CD4-positive, alpha-beta memory T cell (primary cell): ENCODE measurements around the gene EPHA8. TPM values are rescaled to one million over a fixed set of nuclear protein-coding genes. Genes with fewer than 3 reads are reported as not detected.

ENCODE experiments used
- CTCF ChIA-PET: fragments of 350-600 bp; sonication (Branson Sonifier 250); formaldehyde crosslinking; loops from one replicate; lab custom pipeline; 2021; ENCODE audit warnings: inconsistent platforms; ENCODE audit not compliant: partially characterized antibody; lab: Charles Lee
- POLR2A ChIA-PET: fragments of 350-600 bp; sonication (Branson Sonifier 250); formaldehyde crosslinking; loops from one replicate; lab custom pipeline; 2021; ENCODE audit not compliant: partially characterized antibody; lab: Charles Lee
- DNase-seq, 5 donors: peaks; one replicate each; pipeline versions ENCODE4 v3.0.0 to v3.0.0-alpha.2; 2020 to 2022; ENCODE audit warnings: mixed read lengths in 1 of 5
- H3K27ac ChIP-seq: one replicate; pipeline ENCODE4 v1.7.0; 2013; ENCODE audit warnings: low read depth, low read length
- H3K27me3 ChIP-seq: 2 replicates; pipeline ENCODE4 v1.7.0; 2013; ENCODE audit warnings: mild to moderate bottlenecking, low read length, moderate library complexity; ENCODE audit not compliant: insufficient read depth
- H3K36me3 ChIP-seq: 2 replicates; pipeline ENCODE4 v1.7.0; 2013; ENCODE audit warnings: mild to moderate bottlenecking, low read length, moderate library complexity; ENCODE audit not compliant: insufficient read depth
- H3K4me1 ChIP-seq: 2 replicates; pipeline ENCODE4 v1.7.0; 2013; ENCODE audit warnings: mild to moderate bottlenecking, low read length, moderate library complexity; ENCODE audit not compliant: insufficient read depth
- H3K4me3 ChIP-seq, 2 donors: one replicate each; pipeline ENCODE4 v1.7.0; 2013; ENCODE audit warnings: low read length in 2 of 2, mild to moderate bottlenecking in 1 of 2
- H3K9me3 ChIP-seq, 2 donors: one replicate each; pipeline ENCODE4 v1.7.0; 2013; ENCODE audit warnings: low read length in 2 of 2, control low read depth in 1 of 2; ENCODE audit not compliant: control insufficient read depth in 1 of 2
- H3K27ac Mint-ChIP-seq, 7 donors: one replicate each; pipeline ENCODE4 v1.8.0; 2020 to 2021; ENCODE audit warnings: mixed read lengths in 7 of 7, mild to moderate bottlenecking in 6 of 7, inconsistent platforms in 3 of 7, moderate library complexity in 3 of 7
- H3K27me3 Mint-ChIP-seq, 2 donors: one replicate each; pipeline ENCODE4 v1.8.0; 2020 to 2021; ENCODE audit warnings: mixed read lengths in 2 of 2
- H3K36me3 Mint-ChIP-seq, 2 donors: one replicate each; pipeline ENCODE4 v1.8.0; 2020 to 2021; ENCODE audit warnings: mixed read lengths in 2 of 2, inconsistent platforms in 1 of 2, mild to moderate bottlenecking in 1 of 2
- H3K4me1 Mint-ChIP-seq, 4 donors: one replicate each; pipeline ENCODE4 v1.8.0; 2020 to 2021; ENCODE audit warnings: mixed read lengths in 4 of 4, mild to moderate bottlenecking in 1 of 4
- H3K4me3 Mint-ChIP-seq, 8 donors: one replicate each; pipeline ENCODE4 v1.8.0; 2020 to 2021; ENCODE audit warnings: mixed read lengths in 8 of 8, mild to moderate bottlenecking in 7 of 8, moderate library complexity in 6 of 8, inconsistent platforms in 3 of 8
- H3K9me3 Mint-ChIP-seq, 8 donors: one replicate each; pipeline ENCODE4 v1.8.0; 2020 to 2021; ENCODE audit warnings: mixed read lengths in 8 of 8, mild to moderate bottlenecking in 5 of 8, inconsistent platforms in 3 of 8, moderate library complexity in 1 of 8
- intact Hi-C: fragments of 100-400 bp; cut with micrococcal nuclease; formaldehyde crosslinking; loops from one replicate; pipeline ENCODE4 v1.15.1; 2023
- polyA plus RNA-seq, 2 donors: library from polyadenylated mRNA; unstranded; fragments of 300-500 nt; fragmentation: Illumina TruSeq; gene quantifications; one replicate each; pipeline ENCODE4 v1.2.3, GENCODE V29; 2021
- total RNA-seq, 2 experiments: library from RNA; stranded (reverse); gene quantifications; one replicate each; pipeline ENCODE4 v1.2.3, GENCODE V29; 2021

The EPHA8 gene
- total and polyA plus RNA-seq, 4 experiments from 2014 or later, result not detected

- CTCF ChIA-PET, result no interaction called here
- H3K4me3 Mint-ChIP-seq, result no peak overlapping the region
- Histone ChIP-seq H3K27ac (no peak overlapping the region), H3K36me3 (no peaks in the 10 kb centered on the region), H3K4me1 (no peaks in the 10 kb centered on the region), H3K27me3 (no peaks in the 10 kb centered on the region), H3K4me3 (no peak overlapping the region), H3K9me3 (no peaks in the 10 kb centered on the region)
- intact Hi-C loops, result no loop called here
- no peak overlapping the region for H3K27ac Mint-ChIP-seq
- H3K27me3 Mint-ChIP-seq, result peaks cover 8 to 12% of the 10 kb centered on the region in 2 donors
- no peaks in the 10 kb centered on the region for H3K4me1 Mint-ChIP-seq
- DNase-seq, result no peak
- H3K36me3 Mint-ChIP-seq, result no peaks in the 10 kb centered on the region
- POLR2A ChIA-PET, result no interaction called here
- peaks cover 0 to 3% (median 0%) of the 10 kb centered on the region in 8 donors for H3K9me3 Mint-ChIP-seq
Observed at GRCh38 chr1:22586356-22587130, 23.3 kb downstream of the EPHA8 start.

GRCh38 chr1:22587247-22587646, 24.0 kb downstream of the EPHA8 start:
- intact Hi-C loops, result no loop called here

GRCh38 chr1:22588899-22589422, 25.7 kb downstream of the EPHA8 start:
- POLR2A ChIA-PET, result no interaction called here
- Histone ChIP-seq H3K27ac (no peak overlapping the region), H3K9me3 (no peaks in the 10 kb centered on the region), H3K4me3 (no peak overlapping the region), H3K27me3 (no peaks in the 10 kb centered on the region), H3K4me1 (no peaks in the 10 kb centered on the region), H3K36me3 (no peaks in the 10 kb centered on the region)
- no peaks in the 10 kb centered on the region for H3K36me3 Mint-ChIP-seq
- peaks cover 11 to 19% of the 10 kb centered on the region in 2 donors for H3K27me3 Mint-ChIP-seq
- no peak overlapping the region for H3K4me3 Mint-ChIP-seq
- no peak overlapping the region for H3K27ac Mint-ChIP-seq
- intact Hi-C loops, result no loop called here
- CTCF ChIA-PET, result no interaction called here
- DNase-seq, result no peak
- H3K4me1 Mint-ChIP-seq, result no peaks in the 10 kb centered on the region
- peaks cover 0 to 3% (median 0%) of the 10 kb centered on the region in 8 donors for H3K9me3 Mint-ChIP-seq

More at GRCh38 chr1:22587247-22587646, 24.0 kb downstream of the EPHA8 start:
- H3K27me3 ChIP-seq, result no peaks in the 10 kb centered on the region
- Mint-ChIP-seq H3K27me3 (peaks cover 15% of the 10 kb centered on the region in 2 donors), H3K4me1 (no peaks in the 10 kb centered on the region), H3K9me3 (peaks cover 0 to 3% (median 0%) of the 10 kb centered on the region in 8 donors), H3K4me3 (no peak overlapping the region), H3K36me3 (no peaks in the 10 kb centered on the region), H3K27ac (no peak overlapping the region)
- no peaks in the 10 kb centered on the region for H3K4me1 ChIP-seq
- H3K27ac ChIP-seq, result no peak overlapping the region
- H3K36me3 ChIP-seq, result no peaks in the 10 kb centered on the region
- ChIA-PET POLR2A (no interaction called here), CTCF (no interaction called here)
- no peak overlapping the region for H3K4me3 ChIP-seq
- DNase-seq, result no peak
- no peaks in the 10 kb centered on the region for H3K9me3 ChIP-seq

GRCh38 chr1:22591576-22591975, 28.3 kb downstream of the EPHA8 start:
- ChIA-PET POLR2A (no interaction called here), CTCF (no interaction called here)
- H3K27me3 Mint-ChIP-seq, result peaks cover 10 to 24% of the 10 kb centered on the region in 2 donors
- no peak overlapping the region for H3K4me3 ChIP-seq
- intact Hi-C loops, result no loop called here
- peak overlapping the region in 1 of 7 donors; percentile 21 for H3K27ac Mint-ChIP-seq
- H3K9me3 ChIP-seq, result no peaks in the 10 kb centered on the region
- H3K4me3 Mint-ChIP-seq, result peak overlapping the region in 1 of 8 donors; percentile 13
- H3K36me3 Mint-ChIP-seq, result no peaks in the 10 kb centered on the region
- peaks cover 0 to 5% (median 0%) of the 10 kb centered on the region in 8 donors for H3K9me3 Mint-ChIP-seq
- no peak for DNase-seq
- no peaks in the 10 kb centered on the region for H3K36me3 ChIP-seq
- H3K4me1 Mint-ChIP-seq, result no peaks in the 10 kb centered on the region
- H3K27me3 ChIP-seq, result no peaks in the 10 kb centered on the region
- H3K4me1 ChIP-seq, result no peaks in the 10 kb centered on the region
- no peak overlapping the region for H3K27ac ChIP-seq

- no peaks in the 10 kb centered on the region for H3K36me3 ChIP-seq
- Mint-ChIP-seq H3K4me1 (no peaks in the 10 kb centered on the region), H3K36me3 (no peaks in the 10 kb centered on the region), H3K4me3 (no peak overlapping the region), H3K27ac (no peak overlapping the region), H3K27me3 (peaks cover 10 to 27% of the 10 kb centered on the region in 2 donors), H3K9me3 (peaks cover 0 to 5% (median 0%) of the 10 kb centered on the region in 8 donors)
- no peak overlapping the region for H3K4me3 ChIP-seq
- no peaks in the 10 kb centered on the region for H3K4me1 ChIP-seq
- intact Hi-C loops, result no loop called here
- no peaks in the 10 kb centered on the region for H3K9me3 ChIP-seq
- DNase-seq, result no peak
- no peak overlapping the region for H3K27ac ChIP-seq
- no peaks in the 10 kb centered on the region for H3K27me3 ChIP-seq
- POLR2A ChIA-PET, result no interaction called here
- CTCF ChIA-PET, result no interaction called here
Observed at GRCh38 chr1:22592051-22592450, 28.8 kb downstream of the EPHA8 start.

- no peaks in the 10 kb centered on the region for H3K4me1 ChIP-seq
- CTCF ChIA-PET, result no interaction called here
- H3K27me3 Mint-ChIP-seq, result peaks cover 10 to 27% of the 10 kb centered on the region in 2 donors
- H3K4me1 Mint-ChIP-seq, result no peaks in the 10 kb centered on the region
- no peaks in the 10 kb centered on the region for H3K36me3 Mint-ChIP-seq
- H3K9me3 ChIP-seq, result no peaks in the 10 kb centered on the region
- intact Hi-C loops, result no loop called here
- H3K27ac ChIP-seq, result no peak overlapping the region
- POLR2A ChIA-PET, result no interaction called here
- H3K36me3 ChIP-seq, result no peaks in the 10 kb centered on the region
- no peak overlapping the region for H3K4me3 ChIP-seq
- no peaks in the 10 kb centered on the region for H3K27me3 ChIP-seq
- H3K27ac Mint-ChIP-seq, result no peak overlapping the region
- H3K4me3 Mint-ChIP-seq, result no peak overlapping the region
- DNase-seq, result no peak
- H3K9me3 Mint-ChIP-seq, result peaks cover 0 to 5% (median 0%) of the 10 kb centered on the region in 8 donors
Observed at GRCh38 chr1:22592919-22593790, 29.9 kb downstream of the EPHA8 start.

GRCh38 chr1:22594396-22594795, 31.1 kb downstream of the EPHA8 start:
- no peak overlapping the region for H3K27ac ChIP-seq
- Mint-ChIP-seq H3K9me3 (peaks cover 0 to 5% (median 0%) of the 10 kb centered on the region in 8 donors), H3K36me3 (no peaks in the 10 kb centered on the region), H3K27ac (no peak overlapping the region), H3K27me3 (peaks cover 10 to 30% of the 10 kb centered on the region in 2 donors), H3K4me1 (no peaks in the 10 kb centered on the region), H3K4me3 (no peak overlapping the region)
- no peak overlapping the region for H3K4me3 ChIP-seq
- intact Hi-C loops, result no loop called here
- H3K9me3 ChIP-seq, result no peaks in the 10 kb centered on the region
- H3K4me1 ChIP-seq, result no peaks in the 10 kb centered on the region
- no peak for DNase-seq
- no peaks in the 10 kb centered on the region for H3K36me3 ChIP-seq
- CTCF ChIA-PET, result no interaction called here
- POLR2A ChIA-PET, result no interaction called here
- no peaks in the 10 kb centered on the region for H3K27me3 ChIP-seq
